Measurements from ENCODE around the gene ZNF45.

DNA sequence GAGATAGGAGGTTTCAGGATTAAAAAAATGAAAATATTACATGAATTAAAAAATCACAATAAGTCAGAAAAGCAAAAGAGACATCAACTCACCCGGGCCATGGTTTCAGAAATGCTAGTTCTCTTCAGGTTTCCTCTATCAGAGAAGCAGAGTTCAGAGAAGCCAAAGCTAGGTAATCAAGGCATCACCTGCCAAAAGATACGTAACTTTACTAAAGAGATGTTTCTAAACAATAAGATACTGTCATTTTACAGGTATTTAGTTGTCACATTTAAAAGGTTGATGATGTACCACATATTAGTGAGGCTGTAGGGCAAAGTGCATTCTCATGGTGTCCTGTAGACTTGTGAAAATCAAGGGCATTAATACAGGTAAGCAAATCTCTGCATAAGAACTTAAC lies 51.2 kb downstream of the ZNF45 start, which contains the start of gene ZNF404:
- no peak for TF ChIP-seq JUND (CRISPR knock-in tag; IDR thresholded peaks at IDR 0.05)
- TF ChIP-seq, protein P1, sequence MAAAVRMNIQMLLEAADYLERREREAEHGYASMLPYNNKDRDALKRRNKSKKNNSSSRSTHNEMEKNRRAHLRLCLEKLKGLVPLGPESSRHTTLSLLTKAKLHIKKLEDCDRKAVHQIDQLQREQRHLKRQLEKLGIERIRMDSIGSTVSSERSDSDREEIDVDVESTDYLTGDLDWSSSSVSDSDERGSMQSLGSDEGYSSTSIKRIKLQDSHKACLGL (CRISPR knock-in tag; IDR thresholded peaks at IDR 0.05): no peak
